Cortex of kidney (tissue), 1 donor: ENCODE measurements around the gene RFTN1.

Experiments
- DNase-seq: peaks from one replicate; lab custom pipeline; 2025; lab: John Stamatoyannopoulos, UW

Gene RFTN1

DNA sequence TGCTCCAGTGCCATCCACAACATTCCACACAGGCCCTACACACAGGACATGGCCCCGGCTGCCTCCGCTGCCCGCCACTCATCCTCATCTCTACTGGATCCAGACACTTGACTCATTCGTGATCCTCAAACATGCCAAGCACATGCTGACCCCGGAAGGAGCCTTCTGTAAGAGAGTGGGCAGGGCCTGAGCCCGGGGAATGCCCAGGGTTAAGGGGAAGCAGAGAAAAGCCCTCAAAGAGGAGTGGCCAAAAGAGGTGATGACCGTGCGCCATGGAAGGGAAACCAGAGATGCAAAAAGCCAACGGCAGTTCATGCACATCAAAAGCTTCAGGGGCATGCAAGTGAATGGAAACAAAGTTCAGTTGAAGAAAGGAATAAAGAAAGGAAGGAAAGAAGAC is 46.1 kb downstream of the RFTN1 start:
- DNase-seq = no peak

DNA sequence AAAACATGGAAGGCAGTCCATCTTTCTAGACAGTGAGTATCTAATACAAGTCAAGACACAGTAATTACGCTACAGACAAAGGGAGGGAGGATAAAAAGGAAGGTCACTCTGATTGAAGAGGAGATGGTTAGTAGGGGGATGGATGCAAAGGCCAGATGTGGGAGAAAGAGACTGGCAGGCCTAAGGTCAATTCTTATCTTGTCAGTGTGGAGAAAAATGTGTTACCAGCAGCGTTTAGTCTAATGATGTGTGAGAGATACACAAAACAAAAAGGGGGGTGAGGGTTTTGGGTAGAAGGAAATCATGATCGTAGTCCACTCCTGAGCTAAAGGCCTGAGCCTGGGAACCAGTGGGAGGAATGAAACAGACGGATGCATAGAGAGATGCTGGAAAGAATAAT is 46.7 kb downstream of the RFTN1 start:
- no peak for DNase-seq

DNA sequence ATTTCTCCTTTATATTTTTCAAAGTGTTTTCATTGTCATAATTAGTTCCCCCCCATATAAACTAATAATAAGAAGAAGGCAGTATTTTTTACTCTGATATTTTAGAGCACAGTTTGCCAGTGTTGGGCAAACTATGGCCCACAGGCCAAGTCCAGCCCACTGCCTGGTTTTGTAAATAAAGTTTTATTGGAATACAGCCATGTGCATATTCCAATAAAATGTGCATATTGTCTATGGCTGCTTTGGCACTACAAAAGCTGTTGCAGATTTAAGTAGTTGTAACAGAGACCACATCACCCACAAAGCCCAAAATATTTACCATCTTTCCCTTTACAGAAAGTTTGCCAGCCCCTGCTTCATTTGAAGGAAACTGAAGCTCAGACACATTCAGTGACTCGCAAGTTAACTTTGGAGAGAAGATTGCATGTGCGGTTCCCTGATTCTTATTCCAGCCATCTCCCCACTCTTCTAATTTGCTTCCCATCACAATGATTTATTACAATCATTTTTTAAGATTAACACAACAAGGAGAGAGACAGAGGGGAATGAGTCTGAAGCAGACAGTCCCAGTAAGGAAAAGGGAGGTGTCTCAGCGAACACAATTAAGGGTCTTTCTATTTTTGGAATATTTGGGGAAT is 48.9 kb downstream of the RFTN1 start:
- no peak for DNase-seq

DNA sequence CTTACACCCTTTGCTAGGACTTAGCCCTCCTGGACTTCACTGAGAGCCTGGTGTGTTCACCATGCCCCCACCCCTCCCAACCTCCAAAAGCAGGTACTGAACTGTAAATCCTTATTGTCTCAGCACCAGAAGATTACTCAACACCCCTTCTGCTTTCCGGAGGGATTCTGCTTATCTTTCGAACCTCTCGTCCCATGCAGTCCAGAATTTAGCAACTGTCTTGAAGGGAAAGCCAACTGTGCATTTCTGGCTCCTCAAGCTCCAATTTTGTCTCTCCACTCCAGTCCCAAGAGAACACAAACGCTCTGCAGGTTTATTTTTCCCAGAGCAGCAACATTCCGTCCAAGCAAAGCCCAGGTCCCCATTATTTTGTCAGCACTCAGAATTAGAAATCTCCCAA is 49.6 kb downstream of the RFTN1 start:
- DNase-seq = no peak

DNA sequence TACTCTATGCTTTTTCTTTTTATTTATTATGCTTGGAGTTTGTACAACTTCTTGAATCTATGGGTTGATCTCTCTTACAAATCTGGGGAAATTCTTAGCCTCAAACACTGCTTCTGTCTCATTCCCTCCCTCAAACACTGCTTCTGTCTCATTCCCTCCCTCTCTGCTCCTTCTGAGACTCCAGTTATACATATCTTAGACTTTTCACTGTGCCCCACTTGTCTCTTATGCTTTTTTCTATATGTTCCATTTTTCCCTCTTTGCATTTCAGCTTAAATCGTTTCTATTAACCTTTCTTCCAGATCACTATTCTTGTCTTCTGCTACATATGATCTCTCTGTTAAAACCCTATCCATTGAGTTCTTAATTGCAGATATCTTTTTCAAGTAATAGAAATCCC is 50.4 kb downstream of the RFTN1 start:
- DNase-seq = no peak

DNA sequence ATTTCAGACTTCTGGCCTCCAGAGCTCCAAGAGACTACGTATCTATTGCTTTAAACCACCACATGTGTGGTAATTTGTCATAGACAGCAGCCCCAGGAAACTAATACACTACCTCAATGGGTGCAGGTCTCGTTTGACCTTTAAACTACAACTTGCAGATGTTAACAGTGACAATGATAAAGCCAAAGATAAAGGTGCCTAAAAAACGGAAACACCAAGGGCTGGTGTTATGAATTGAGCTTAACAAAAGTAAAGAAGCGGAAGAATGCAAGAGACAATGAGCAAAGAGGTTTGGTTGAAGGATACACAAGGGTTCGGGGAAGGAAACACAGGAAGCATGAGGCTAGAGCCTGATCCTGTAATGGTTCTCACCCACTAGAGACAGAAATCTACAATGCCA is 50.8 kb downstream of the RFTN1 start:
- no peak for DNase-seq

DNA sequence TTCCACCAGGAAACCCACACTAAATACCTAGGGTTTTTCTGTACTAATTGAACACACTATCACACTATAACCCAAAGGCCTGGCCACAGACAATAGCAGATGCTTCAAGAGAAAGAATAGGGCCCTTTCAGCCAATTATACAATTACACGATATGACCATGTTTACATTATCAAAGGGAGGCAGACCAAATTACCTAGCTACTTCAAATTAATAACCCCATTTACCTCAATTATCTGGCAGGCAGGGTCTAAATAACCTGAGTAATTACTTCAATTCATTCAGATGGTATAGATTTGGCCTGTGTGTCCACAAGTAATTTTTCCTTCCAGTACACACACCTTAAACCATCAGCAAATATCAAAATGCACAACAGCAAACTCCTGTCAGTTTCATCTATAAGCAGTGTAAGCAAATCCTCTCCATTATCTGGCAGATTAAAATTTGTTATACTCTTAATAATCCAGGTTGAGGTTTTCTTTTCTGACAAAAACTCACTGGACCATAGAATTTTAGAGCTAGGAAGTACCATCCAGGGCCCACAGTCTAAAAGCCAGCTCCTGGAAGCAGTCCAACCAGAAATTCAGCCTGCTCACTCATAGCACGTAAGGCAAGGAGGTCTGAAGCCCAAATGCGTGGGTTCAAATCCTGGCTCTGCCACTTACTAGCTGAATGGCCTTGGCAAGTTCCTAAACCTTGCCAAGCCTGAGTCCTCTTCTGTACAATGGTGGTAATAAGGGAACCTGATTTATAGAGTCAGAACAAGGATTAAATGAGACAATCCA is 51.8 kb downstream of the RFTN1 start:
- no peak for DNase-seq

DNA sequence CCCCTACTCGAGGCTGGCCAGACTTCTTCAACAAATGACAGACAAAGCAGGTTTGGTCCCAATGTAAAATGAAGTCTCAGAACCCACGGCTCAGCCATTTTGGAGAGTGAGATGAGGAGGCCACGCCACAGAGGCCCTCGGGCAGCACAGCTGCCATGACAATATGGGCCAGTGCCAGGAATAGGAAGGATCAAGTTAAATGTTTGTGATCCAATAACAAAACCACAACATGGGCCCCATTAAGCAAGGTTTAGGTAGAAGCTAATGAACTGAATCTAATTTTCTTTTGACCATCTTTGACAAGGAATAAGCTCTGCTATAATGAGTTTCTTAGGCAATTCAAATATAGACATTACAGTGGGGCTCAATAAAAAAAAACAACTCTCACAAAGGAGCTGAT is 52.6 kb downstream of the RFTN1 start:
- no peak for DNase-seq

DNA sequence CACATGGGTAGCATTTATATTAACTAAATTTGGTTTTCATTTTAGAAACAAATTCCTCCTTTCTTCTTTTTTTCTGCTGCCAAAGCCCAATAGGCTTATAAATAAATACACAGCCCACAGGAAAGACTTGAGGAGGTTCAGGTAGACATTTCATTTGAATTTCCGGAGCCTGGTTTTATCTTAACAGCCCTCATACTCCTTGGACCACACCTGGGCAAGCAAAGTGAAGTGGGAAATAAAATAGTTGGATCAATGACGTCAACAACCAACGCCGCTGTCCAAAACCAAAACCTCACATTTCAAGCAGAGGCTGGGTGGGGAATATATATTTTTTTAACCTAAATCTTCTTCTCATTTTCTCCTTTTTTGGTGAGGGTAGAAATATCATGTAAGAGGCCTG is 53.2 kb downstream of the RFTN1 start:
- no peak for DNase-seq

DNA sequence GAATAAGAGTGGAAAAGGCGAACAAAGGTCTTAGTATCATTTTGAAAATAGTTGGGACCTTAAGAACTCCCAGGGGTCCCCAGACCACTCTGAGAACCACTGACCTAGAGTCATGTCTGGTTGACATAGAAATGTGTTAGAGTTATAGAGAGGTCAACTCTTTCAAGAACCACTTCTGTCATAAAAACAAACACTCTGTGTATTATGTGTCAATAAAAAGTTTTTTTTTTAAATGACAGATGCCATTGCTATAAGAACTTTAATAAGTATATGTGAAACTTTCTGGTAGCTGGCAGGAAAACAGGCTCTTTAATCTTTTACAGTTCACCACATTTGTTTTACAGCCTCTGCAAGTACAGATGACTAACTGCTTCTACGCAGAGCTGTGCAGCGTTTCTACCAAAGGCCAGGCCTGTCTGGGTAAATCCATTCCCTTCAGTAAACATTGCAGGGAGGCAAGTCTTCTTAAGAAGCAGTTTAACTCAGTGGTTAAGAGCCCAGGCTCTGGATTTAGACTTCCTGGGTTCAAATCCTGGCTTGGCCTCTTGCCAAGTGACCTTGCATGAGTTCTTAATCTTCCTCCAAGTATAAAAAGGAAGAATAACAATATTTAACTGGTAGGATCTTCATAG is 56.6 kb downstream of the RFTN1 start:
- DNase-seq = no peak

DNA sequence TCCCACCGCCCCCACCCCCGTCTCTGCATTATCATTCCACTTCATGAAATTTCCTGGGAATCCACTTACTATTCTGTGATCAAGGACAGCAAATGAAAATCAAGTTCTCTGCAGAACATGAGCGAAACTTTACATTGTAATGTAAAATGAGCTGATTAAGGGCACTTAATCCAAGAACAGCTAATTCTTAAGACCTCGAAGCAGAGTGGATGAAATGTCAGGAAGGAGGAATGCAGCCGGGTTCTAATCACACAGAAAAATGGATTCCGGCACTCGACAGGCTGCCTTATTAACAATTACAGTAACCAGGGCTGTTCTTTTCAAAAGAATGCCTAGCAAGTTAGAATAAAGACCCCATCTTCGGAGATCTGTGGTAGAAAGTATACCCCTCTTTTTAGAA is 57.5 kb downstream of the RFTN1 start:
- no peak for DNase-seq

DNA sequence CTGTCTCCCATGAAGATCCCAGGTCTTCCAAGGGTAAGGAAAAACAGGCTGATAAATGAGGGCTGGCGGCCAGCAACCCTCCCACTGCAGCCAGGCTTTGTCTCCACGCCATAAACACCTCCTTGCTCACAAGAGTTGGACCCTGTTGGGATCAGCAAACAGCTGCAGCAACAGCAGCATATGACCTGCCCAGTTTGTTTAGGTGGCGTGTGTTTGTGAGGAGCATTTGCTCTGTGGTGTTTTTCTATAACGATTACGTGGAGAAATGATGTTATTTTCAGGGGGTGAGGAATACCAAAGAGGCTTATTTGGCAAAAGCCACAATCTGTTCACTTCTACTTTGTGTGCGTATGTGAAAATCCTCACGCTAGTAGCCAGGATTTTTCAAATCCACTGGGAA is 58.5 kb downstream of the RFTN1 start:
- DNase-seq = no peak

DNA sequence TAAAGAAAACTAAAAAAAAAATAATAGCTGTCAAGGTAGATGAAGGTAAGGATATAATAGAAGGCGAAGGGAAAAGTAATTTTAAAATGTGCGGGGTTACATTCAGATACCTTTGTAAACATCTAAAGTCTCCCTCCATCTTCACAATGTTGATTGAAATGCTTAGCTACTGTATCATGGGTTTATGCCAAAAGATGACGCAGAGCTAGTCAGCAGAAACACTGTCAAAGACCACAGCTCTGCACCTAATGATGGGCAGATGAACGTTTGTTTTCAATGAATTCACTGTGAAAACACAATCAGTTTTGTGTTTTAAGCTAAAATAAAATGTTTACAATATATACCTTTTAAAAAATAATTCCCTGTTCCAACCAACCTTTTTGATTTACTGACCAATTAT is 61.2 kb downstream of the RFTN1 start:
- no peak for DNase-seq

DNA sequence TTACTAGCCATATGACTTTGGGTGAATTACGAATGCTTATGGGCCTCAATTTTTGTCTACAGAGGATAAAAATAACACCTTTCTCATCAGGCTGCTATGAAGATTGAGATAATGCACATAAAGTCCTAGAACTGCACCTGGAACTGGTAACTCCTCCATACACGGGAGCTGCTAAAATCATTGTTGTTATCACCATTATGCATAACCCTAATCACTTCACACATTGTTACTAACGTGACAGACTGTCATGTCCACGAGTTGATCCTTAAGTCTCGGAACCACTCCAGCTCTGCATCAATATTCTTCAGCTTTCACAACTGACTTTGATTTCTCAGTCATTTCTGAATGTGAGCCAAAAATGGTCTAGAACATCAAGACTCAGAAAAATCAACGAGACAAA is 64.1 kb downstream of the RFTN1 start:
- no peak for DNase-seq

DNA sequence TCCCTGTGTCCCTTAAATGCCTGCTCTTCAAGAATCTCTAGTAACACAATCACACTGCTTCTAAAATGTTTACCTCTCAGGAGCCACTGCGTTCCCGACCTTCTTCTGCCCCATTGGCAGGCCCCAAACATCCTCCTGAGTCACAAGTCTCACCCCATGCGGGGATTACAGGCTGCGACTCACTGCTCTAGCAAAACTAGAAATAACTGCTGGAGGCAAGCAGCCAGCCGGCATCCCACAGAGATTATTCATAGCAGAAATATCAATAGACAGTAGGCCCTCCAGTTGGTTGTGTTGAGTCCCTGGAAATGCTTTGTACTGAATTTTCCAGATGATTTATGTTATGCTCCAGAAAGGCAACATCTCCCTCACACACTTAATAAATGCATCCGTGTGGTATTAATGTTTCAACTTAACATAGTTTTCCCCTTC is 64.8 kb downstream of the RFTN1 start:
- no peak for DNase-seq

DNA sequence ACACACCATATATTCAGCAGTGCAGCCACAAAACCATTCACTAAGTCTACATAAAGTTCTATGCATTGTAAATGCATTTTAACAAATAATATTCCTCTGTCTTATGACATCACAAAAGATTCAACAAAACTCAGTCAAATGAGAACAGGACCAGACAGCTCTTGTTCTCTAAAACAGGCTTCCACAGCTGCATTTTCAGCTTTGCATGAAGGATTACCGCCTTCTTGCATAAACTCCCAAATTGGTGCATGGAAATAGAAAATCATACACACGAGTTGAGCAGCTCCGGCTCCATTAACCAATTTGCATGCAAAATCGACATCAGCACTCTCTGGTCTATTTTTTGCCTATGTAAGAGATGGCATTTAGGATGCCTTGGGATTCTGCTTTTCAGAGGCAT is 66.4 kb downstream of the RFTN1 start:
- no peak for DNase-seq

DNA sequence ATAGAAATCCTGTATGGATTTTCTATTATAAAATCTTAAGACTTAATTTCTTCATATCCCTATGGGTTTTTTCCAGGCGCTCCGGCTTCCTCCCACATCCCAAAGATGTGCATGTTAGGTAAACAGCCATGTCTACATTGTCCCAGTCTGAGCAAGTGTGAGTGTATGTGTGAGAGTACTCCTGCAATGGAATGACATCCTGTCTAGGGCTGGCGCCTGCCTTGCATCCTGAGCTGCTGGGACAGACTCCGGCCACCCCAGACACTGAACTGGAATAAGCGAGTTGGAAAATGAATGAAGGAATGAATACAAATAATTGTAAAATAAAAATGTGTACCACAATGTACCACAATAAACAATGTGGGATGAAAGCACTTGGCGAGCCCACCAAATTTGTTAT is 69.2 kb downstream of the RFTN1 start:
- DNase-seq = no peak

DNA sequence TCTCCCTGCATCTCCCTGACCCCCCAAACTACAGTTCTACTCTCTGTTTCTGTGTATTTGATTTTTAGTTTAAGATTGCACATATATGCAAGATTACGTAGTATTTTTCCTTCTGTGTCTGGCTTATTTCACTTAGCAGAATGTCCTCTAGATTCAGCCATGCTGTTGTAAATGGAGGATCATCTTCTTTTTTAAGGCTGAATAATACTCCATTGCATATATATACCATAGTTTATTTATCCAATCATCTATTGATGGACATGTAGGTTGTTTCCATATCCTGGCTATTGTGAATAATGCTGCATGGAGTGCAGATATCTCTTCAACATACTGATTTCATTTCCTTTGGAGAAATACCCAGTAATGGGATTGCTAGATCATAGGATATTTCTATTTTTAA is 70.8 kb downstream of the RFTN1 start:
- no peak for DNase-seq

DNA sequence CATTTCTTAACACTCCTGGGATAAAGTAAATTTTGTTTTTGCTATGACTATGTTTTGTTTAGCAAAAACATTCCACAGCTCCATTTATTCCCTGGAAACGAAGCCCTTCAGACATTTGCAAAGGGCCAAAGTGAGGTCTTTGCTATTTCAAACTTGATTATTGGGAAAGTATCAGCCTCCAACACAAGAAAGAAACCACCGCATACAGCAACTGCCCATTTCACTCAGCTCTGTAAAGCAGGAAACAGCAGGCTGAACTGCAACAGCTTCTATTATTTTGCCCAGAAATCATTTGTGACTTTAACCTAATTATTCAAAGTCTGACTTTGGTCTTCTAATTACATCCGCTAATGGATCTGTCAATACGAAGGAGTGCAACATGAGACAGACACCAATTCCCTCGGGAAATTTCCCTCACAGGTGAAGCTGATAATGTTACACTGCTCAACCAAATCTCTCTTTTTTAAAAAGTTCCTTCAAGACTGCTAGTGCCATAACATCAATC is 72.1 kb downstream of the RFTN1 start:
- no peak for DNase-seq

DNA sequence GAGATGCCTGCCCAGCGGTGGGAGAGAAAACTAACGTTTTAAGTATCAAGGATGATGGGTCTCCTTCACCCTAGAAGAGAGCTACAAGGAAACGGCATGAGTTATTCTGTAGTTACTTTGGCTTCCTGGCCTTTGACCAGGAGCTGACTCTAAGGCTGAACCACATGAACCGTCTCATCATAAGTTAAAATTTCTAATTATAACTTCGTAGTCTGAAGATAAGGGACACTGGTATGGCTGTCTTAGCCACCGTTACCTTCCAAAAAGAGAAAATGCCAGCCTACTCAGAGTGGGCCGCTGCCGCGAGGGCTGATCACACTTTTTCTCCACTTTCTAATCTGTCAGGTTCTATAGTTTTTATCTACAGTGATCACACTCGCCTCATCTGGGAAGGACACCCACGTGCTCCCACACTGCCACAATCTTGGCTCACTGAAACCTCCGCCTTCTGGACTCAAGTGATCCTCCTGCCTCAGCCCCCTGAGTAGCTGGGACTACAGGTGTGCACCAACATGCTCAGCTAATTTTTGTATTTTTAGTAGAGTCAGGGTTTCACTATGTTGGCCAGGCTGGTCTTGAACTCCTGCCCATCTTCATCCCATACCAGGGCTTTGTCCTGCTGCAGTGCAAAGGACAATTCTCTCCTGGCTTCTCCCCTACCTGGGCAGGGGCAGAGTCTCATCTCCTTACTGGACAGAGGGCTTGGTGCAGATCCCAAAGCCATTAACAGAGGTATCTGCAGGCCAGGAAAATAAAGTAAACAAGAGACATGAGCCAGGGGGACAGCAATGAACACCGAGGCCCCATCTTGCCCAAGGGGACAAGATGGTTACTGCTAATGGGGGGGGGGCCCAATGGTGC is 73.4 kb downstream of the RFTN1 start:
- no peak for DNase-seq

DNA sequence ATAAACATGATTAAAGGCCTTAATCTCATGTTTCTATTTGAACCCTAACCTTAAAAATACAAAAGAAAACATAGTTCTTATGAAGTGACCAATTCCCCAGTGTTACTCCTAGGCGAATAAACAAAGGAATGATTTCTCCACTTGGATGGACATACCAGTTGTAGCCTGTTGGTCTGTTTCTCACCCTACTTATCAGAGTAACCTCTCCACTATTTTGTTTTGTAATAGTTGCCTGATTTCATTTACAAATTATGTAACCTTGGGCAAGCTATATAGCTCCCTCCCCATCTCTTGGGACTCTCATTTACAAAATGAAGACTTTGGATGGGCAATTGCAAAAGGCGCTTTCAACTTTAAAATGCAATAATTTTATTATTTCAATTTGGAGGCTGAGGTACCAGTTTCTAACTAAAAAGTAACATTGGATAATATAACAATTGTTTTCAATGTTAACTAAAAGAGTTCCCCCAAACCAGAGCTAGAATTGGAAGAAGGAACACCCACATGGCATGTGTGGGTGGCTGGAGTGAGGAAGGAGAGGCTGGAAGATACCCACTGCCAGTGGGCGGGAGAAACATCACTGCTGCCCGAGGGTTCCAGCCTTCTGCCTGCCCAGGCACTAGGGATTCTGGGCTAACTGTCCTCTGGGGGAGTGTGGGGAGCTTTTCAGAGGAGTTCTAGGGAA is 74.2 kb downstream of the RFTN1 start:
- no peak for DNase-seq

DNA sequence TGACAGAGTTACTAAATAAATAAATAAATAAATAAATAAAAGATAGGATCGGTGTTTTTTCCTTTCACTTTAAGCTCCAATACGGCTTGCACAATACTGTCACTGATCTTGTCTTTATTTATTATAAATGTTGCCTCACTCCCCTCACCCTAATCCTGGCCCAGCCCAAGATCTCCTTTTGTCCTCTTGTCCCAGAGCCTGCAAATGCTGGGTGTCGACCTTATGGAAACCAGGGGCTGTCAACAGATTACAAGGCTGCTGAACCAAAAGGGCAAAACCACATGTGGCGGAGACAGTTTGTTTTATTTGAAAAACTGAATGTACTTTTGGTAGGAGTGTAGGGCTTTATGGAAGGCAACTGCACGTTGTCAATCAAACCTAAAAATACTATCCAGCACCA is 75.9 kb downstream of the RFTN1 start:
- no peak for DNase-seq
